ENCODE results near the gene STK36. TPM values are rescaled to one million over a fixed set of nuclear protein-coding genes. Genes with fewer than 3 reads are reported as not detected.
A peak's percentile ranks its signal among the peaks of the same experiment; 100 is the strongest.

Gene STK36
- total and polyA plus RNA-seq, 7 donors, result 3.9 to 79.5 (median 15.8) TPM

GRCh38 chr2:218711550-218711929 lies 39.7 kb downstream of the STK36 start:
- WGBS, 2 donors, result 5 to 17% methylated on average over 5 of the region's 5 CpGs
- intact Hi-C loops (cut with DNase I), result loop anchor here (1.0 to 5.0 kb wide), 3 partner anchors 71 to 196 kb away; partner anchors contain the start of gene CYP27A1
- H3K4me1 ChIP-seq, result peaks cover 0 to 11% (median 10%) of the 10 kb centered on the region in 4 donors
- peak overlapping the region; percentile 89 to 98 (median 92) for H3K27ac ChIP-seq
- no peak for TF ChIP-seq POLR2AphosphoS5 (IDR thresholded peaks at IDR 0.05)
- no peak for TF ChIP-seq EP300 (IDR thresholded peaks at IDR 0.05)
- no peak for TF ChIP-seq POLR2A (IDR thresholded peaks at IDR 0.05)
- TF ChIP-seq CTCF (IDR thresholded peaks at IDR 0.05), result no peak
- no peak for DNase-seq
- H3K27me3 ChIP-seq, result no peaks in the 10 kb centered on the region
- H3K36me3 ChIP-seq, result no peaks in the 10 kb centered on the region
- peak overlapping the region; percentile 67 to 93 (median 77) for H3K4me3 ChIP-seq
- H3K9me3 ChIP-seq, result no peaks in the 10 kb centered on the region

GRCh38 chr2:218713922-218714321 lies 42.0 kb downstream of the STK36 start:
- WGBS, 2 donors, result 93 to 97% methylated on average over 2 of the region's 2 CpGs
- intact Hi-C loops (cut with DNase I), result loop anchor here (5.0 kb wide), 2 partner anchors 68 to 193 kb away; partner anchors contain the start of gene CYP27A1
- Histone ChIP-seq H3K27ac (no peak overlapping the region), H3K4me1 (peaks cover 0 to 16% (median 13%) of the 10 kb centered on the region in 4 donors), H3K27me3 (no peaks in the 10 kb centered on the region), H3K36me3 (no peaks in the 10 kb centered on the region), H3K4me3 (no peak overlapping the region), H3K9me3 (no peaks in the 10 kb centered on the region)
- TF ChIP-seq POLR2AphosphoS5 (IDR thresholded peaks at IDR 0.05), result no peak
- TF ChIP-seq POLR2A (IDR thresholded peaks at IDR 0.05), result no peak
- TF ChIP-seq EP300 (IDR thresholded peaks at IDR 0.05), result no peak
- no peak for TF ChIP-seq CTCF (IDR thresholded peaks at IDR 0.05)
- no peak for DNase-seq

- Histone ChIP-seq H3K4me1 (peaks cover 0 to 16% (median 11%) of the 10 kb centered on the region in 4 donors), H3K27ac (no peak overlapping the region), H3K9me3 (no peaks in the 10 kb centered on the region), H3K36me3 (no peaks in the 10 kb centered on the region), H3K4me3 (no peak overlapping the region), H3K27me3 (no peaks in the 10 kb centered on the region)
- intact Hi-C loops (cut with DNase I), result no loop called here
- 84 to 85% methylated on average over 4 of the region's 4 CpGs for WGBS, 2 donors
- DNase-seq, result no peak
- TF ChIP-seq CTCF (IDR thresholded peaks at IDR 0.05) (no peak), POLR2AphosphoS5 (IDR thresholded peaks at IDR 0.05) (no peak), EP300 (IDR thresholded peaks at IDR 0.05) (no peak), POLR2A (IDR thresholded peaks at IDR 0.05) (no peak)
These were observed 44.2 kb downstream of the STK36 start for GRCh38 chr2:218716070-218716469.

GRCh38 chr2:218717262-218717661 lies 45.4 kb downstream of the STK36 start:
- no peak overlapping the region for H3K27ac ChIP-seq
- H3K27me3 ChIP-seq, result no peaks in the 10 kb centered on the region
- TF ChIP-seq EP300 (IDR thresholded peaks at IDR 0.05), result no peak
- no peak for TF ChIP-seq POLR2A (IDR thresholded peaks at IDR 0.05)
- no peak for TF ChIP-seq CTCF (IDR thresholded peaks at IDR 0.05)
- TF ChIP-seq POLR2AphosphoS5 (IDR thresholded peaks at IDR 0.05), result no peak
- H3K4me3 ChIP-seq, result no peak overlapping the region
- H3K9me3 ChIP-seq, result no peaks in the 10 kb centered on the region
- intact Hi-C loops (cut with DNase I), result no loop called here
- DNase-seq, result no peak
- 41 to 77% methylated on average over 3 of the region's 3 CpGs for WGBS, 2 donors
- no peaks in the 10 kb centered on the region for H3K36me3 ChIP-seq
- peaks cover 0 to 7% (median 2%) of the 10 kb centered on the region in 4 donors for H3K4me1 ChIP-seq

- Histone ChIP-seq H3K36me3 (no peaks in the 10 kb centered on the region), H3K4me3 (no peak overlapping the region), H3K4me1 (peaks cover 0 to 12% (median 2%) of the 10 kb centered on the region in 4 donors), H3K27me3 (no peaks in the 10 kb centered on the region), H3K27ac (no peak overlapping the region), H3K9me3 (no peaks in the 10 kb centered on the region)
- intact Hi-C loops (cut with DNase I), result no loop called here
- DNase-seq, result no peak
- TF ChIP-seq POLR2A (IDR thresholded peaks at IDR 0.05), result no peak
- no peak for TF ChIP-seq POLR2AphosphoS5 (IDR thresholded peaks at IDR 0.05)
- no peak for TF ChIP-seq CTCF (IDR thresholded peaks at IDR 0.05)
- TF ChIP-seq EP300 (IDR thresholded peaks at IDR 0.05), result no peak
- 94% methylated on average over 7 of the region's 7 CpGs for WGBS, 2 donors
These were observed 46.2 kb downstream of the STK36 start for GRCh38 chr2:218718058-218718457.

Data from sigmoid colon (tissue), 7 donors.